Mammary epithelial cell (primary cell): Measurements from ENCODE around the gene PKD1.

ENCODE experiments used
- CTCF ChIP-seq, 2 donors: IDR thresholded peaks in 1 of 2; conservative IDR thresholded peaks in 1 of 2; 2 replicates each; pipeline ENCODE4 v1.5.1; 2011 to 2012; ENCODE audit warnings: inconsistent platforms in 2 of 2, low read length in 2 of 2, mild to moderate bottlenecking in 2 of 2, control low read depth in 1 of 2, low read depth in 1 of 2; ENCODE audit not compliant: insufficient read depth in 1 of 2; ENCODE audit errors: extremely low read depth in 1 of 2
- EZH2 ChIP-seq: IDR thresholded peaks from 2 replicates; pipeline ENCODE4 v1.6.1; 2012; ENCODE audit warnings: low read length, inconsistent platforms, borderline replicate concordance

- TF ChIP-seq CTCF (conservative IDR thresholded peaks at IDR 0.05 in 1 of 2, IDR thresholded peaks at IDR 0.05 in 1 of 2; ENCODE audit: extremely low read depth in 1 of 2, insufficient read depth in 1 of 2, low read depth in 1 of 2, low read length in 2 of 2), result no peak
- TF ChIP-seq EZH2, result no peak
These were observed 13.3 kb upstream of the PKD1 start for GRCh38 chr16:2148714-2149629.
